Effector CD8-positive, alpha-beta T cell (primary cell): ENCODE results near the gene DUS2.
"Not testable (repeated sequence)": the region's sequence is repeated elsewhere in the genome, so short reads cannot be mapped to it uniquely, and the experiment has no call there.

Source experiments
- DNase-seq: peaks from one replicate; lab custom pipeline; 2025; lab: John Stamatoyannopoulos, UW
- total RNA-seq, 4 experiments: gene quantifications; one replicate each; lab custom pipeline; 2026; lab: John Stamatoyannopoulos, UW

DUS2 gene
- 14.9 to 17.5 (median 16.4) reads per million in 4 experiments for total RNA-seq

DNA sequence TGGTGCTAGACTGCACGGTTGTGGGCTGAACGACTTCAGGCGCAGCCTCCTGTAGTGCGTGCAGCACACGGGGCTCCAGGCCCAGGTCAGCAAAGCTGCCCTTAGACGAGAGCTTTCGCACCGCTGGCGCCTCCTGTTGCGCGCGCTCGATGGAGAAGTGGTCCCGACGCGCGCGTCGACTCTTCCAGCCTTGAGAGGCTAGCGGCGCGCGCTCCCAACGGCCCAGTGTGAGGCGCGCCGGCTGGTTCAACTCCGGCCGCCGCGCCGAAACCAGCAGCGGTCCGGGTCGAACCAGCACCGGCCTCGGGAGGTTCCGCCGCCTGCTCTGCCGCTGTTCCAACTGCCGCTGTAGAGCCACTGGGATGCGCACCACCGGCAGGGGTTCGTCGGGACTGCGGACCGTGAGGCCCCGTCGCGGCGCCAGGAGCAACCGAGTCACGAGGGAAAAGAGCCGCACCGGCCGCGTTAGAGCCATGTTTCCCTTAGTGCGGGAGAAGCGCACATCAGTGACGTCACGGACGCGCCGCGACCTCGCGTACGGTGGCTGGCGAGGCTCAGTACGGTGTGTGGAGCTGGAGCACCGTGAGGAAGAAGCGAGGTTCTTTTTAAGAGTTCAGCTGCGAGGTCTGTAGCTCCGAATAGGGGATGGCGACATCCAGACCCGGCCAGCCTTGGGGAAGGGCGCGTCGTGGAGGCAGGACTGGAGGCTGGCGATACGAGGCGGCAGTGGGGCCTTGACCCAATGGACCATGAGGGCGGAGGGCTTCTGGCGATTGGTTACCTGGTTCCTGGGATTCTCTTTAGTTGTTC lies at the start of gene DUS2, which contains the start of gene DDX28:
TSS of gene DUS2 (plus strand) at position 557 of the 810 bp plus-strand sequence. CDS start 14,740 bp downstream, outside the sequence.
TSS of gene DDX28 (minus strand) at position 505 of the 810 bp plus-strand sequence. CDS start at position 475, 30 bp downstream.
- peak; percentile 91 for DNase-seq

DNA sequence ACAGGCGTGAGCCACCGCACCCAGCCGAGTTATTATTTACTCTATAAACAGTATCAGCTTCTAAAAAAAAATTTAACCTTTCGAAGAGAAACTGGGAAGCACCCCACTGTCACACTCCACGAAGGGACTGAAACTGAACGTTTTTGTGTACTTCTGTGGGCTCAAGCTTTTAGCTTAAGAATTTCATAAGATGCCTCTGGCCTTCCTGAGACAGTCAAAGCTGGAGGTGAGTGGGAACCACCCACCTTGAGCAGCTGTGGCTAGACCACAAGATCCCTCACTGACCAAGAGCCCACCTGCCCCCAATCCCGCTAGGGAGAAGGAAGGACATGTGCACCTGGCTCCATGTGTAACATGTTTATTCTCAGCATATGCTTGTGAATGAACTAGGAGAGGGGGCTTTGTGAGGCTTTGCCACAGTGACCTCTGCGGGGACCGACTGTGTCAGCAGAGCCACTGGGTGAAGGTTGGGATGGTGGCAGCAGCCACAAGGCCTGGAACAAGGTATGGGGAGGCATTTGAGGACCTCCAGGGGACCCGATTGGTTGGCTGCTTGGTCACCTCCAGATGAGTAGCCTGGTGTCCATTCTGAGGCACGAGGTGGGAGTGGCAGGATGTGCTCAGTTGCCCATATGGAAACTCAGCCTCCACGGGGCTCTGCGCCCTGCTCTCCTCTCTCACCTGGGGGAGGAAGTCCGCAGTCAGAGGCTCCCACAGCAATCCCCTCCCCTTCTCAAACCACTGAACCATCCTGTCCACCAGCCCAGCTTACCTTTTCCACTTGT lies 47.6 kb upstream of the DUS2 start:
- no peak for DNase-seq

DNA sequence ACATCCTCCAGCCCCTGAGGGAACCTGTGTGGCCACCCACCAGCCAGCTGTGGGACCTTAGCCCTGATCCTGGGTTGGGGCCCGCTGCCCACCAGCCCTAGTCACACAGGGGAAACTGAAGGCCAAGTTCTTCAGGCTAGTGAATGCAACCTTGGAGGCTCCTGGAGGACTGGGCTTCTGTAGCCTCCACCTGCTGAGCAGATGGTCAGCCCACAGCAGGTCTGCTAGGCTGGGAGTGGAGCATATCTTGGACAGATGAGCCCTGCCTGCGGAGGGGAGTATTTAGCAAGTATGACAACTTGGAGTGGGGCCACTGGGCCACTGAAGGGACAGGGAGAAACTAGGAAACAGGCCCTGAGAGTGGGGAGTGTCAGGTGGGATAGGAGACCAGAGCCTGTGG lies 46.9 kb upstream of the DUS2 start:
- DNase-seq: no peak

DNA sequence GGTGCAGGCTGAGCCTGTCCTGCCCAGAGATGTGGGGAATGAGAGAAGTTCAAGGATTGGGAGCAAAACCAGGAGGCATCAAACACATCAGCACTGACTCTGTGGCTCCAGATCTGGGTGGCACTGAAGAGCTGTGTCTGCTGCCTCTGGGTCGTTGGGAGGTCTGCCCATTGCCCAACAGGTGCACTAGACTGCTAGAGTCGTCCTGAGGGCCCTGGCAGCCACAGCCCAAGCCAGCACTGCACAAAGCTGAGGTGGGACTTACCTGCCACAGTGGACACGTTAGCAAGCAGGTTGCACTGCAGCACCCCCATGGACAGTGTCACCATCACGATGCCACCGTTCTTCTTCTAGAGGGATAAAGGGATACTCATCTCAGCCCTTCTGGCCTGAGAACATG lies 46.1 kb upstream of the DUS2 start:
- no peak for DNase-seq

DNA sequence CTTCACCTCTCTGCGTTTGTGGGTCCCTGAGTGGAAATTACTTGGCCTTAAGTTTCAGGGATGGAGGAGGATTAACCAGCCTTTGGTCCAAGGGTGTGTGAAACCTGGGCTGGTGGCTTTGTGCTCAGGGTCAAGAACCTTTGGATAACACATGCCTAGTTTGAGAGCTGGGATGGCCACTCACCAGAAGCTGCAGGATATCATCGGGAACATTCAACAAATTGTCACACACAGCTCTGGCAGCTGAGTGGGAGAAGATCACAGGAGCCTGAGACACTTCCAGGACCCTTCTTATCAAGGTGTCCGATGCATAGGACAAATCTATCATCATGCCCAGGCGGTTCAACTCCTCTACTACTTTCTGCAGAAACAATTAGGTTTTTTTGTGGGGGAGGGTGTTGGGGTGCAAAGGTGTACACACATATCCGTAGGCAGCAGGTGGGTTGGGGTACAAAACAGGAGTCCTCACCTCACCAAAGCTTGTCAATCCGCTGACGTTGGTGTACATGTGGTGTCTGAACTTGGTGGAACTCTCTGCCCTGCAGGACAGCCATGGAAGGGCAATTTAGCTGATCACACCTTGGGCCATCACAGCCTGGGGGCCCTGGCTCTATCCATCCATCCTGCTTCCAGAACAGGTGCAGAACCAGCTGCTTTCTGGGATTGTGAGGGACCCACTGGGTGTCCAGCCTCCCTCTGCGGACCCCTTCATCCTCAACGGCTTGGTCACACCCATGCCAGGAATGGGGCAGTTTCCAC lies 45.4 kb upstream of the DUS2 start:
- DNase-seq: no peak

DNA sequence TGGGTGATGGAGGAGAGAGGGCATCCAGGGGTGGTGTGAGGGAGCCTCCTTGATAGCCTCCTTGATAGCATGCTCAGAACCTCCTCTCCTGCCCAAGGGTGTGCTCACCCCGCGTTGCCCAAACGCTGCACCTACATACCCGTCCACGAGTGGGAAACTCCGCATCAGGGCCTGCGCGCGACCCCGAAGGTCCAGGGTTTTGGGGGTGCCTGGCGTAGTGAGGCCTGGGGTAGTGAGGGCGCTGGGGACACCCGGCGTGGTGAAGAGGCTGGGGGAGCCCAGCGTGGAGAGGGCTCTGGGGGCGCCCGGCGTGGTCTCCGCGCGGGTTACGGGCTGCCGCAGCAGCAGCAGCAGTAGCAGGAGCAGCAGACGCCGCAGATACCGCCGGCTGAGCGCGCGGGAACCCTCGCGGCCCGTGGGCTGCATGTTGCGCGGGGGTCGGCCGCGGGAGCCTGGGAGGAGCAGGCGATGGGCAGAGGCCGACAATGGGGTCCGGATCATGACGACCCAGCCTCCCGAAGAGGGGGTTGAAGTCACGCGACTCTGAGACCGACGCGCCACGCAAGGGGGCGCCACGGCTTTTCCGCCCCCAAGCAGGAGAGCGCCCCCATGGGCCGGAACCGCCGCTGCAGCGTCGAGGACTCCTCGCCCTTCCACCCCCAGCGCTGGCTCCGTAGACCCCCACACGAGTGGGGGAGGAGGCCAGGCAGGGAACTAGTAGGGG lies 43.0 kb upstream of the DUS2 start, which contains the start of gene DPEP3:
TSS of gene DPEP3 (minus strand) at position 545 of the 724 bp plus-strand sequence. CDS start at position 426, 119 bp downstream.
- DNase-seq: no peak

DNA sequence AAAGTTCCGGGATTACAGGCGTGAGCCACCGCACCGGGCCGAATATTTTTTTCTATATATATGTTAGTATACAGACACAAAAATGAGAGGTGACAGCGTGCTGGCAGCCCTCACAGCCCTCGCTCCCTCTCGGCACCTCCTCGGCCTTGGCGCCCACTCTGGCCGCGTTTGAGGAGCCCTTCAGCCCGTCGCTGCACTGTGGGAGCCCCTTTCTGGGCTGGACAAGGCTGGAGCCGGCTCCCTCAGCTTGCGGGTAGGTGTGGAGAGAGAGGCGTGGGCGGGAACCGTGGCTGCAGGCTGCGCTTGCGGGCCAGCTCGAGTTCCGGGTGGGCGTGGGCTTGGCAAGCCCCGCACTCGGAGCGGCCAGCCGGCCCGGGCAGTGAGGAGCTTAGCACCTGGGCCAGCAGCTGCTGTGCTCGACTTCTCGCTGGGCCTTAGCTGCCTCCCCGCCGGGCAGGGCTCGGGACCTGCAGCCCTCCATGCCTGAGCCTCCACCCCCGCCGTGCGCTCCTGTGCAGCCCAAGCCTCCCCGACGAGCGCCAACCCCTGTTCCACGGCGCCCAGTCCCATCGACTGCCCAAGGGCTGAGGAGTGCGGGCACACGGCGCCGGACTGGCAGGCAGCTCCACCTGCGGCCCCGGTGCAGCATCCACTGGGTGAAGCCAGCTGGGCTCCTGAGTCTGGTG lies 40.9 kb upstream of the DUS2 start:
- DNase-seq: no peak

DNA sequence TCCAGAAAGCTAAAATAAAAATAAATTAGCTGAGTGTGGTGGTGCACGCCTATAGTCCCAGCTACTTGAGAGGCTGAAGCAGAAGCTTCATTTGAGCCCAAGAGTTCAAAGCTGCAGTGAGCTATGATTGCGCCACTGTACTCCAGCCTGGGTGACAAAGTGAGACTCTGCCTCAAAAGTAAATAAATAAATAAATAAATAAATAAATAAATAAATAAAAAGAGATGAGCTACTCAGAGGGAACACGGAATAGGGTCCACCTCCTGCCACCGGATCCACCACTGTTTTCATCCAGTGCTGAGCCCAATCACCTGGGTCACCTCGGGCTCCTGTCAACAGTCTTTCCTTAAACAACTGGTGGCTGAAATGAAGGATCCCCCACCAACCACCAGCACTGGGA lies 36.1 kb upstream of the DUS2 start:
- DNase-seq: no peak

DNA sequence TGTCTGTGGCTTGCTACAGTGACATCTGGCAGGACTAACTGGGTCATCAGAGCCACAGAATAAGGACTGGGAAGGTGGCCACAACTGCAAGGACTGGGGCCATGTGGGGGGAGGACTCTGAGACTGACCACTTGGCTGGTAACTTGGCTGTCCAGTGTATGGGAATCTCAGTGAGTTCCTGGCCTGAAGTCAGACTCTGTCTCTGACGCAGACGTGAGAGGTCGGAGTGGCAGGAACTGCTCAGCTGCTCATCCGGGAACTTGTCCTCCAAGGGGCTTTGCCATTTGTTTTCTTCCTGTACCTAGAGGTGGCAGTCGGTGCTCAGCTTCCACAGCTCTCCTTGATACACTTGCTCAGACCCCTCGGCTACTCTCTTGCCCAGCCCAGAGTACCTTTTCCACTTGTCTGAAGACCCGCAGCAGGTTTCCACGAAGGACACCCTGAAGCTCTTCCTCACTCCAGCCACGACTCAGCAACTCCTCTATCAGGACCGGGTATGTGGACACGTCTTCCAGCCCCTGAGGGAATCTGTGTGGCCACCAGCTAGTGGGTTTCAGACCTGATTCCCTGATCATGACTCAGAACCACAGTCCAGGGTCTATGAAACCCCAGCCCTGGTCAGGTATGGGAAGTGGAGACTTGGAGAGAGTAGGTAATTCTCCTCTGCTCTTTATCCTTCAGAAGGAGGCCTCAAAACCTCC lies 35.5 kb upstream of the DUS2 start:
- no peak for DNase-seq

DNA sequence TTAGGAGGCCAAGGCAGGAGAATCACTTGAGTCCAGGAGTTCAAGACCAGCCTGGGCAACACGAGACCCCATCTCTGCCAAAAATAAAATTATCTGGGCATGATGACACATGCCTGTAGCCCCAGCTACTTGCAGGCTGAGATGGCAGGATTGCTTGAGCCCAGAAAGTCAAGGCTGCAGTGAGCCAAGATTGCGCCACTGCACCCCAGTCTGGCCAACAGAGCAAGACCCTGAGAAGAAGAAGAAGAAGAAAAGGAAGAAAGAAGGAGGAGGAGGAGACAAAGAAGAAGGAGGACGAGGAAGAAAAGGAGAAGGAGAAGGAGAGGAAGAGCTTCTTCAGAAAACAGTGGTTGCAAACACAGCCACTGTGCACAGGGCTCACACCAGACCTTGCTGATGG lies 34.4 kb upstream of the DUS2 start:
- DNase-seq: no peak

DNA sequence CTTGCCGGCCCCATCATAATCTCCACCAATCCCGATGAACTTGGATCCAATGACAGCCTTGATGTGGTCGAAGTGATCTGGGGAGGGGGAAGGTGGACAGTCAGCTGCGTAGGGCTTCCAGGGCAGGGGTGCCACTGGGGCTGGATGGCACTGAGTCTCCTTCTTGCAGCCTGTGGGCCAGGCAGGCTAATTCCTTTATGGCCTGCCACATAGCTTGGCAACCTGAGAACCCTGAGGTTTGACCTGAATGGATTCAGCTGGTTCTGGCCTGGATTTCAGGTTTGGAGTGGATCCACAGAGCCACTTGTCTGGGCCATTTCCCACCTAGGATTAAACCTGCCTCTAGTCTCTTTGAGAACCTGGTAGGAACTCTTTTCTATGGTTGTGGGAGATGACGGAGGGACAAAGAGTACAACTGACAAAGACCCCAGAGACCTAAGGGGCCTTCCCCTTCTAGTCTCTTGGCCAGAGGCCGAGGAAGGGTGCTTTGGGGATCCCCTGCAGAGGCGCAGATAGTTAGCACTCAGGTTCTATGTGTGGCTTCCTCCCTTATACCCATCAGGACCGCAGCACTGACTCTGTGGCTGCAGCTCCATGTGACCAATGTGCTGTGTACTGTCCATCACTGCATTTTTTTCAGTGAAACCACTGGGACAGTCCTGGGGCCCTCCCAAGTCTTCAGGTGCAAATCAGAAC lies 33.6 kb upstream of the DUS2 start:
- no peak for DNase-seq

DNA sequence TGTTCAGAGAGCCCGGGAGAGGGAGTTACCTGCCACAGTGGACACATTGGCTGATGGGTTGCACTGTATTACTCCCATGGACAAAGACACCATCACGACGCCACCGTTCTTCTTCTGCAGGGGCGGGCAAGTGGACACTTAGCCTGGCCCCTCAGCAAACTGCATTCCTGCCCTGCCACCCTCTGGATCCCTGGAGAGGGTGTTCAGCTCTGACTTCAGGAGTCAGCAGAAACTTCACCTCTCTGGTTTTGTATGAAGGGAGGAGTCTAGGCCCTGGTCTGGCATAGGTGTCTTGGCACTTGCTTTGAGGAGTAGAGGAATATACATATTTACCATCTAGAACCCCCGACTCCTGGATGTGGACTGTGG lies 33.1 kb upstream of the DUS2 start:
- no peak for DNase-seq

DNA sequence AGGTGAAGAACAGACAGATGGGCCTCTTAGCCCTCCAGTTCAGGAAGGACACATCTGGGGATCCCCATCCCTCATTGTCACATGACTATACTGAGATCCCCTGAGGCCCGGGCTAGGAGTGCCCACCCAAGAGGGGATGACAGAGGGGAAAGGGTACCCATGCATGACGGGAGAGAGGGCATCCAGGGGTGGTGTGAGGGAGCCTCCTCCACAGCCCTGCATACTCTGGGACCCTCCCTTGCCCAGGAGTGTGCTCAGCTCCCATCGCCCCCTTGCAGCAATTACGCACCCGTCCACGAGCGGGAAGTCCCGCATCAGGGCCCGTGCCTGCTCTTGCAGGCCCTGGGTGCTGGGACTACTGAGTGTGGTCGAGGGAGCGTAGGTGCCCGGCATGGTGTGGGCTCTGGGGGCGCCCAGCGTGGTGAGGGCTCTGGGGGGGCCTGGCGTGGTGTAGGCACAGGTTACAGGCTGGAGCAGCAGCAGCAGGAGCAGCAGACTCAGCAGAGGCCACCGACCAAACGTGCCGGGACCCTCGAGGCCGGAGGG lies 30.4 kb upstream of the DUS2 start:
- DNase-seq: no peak

DNA sequence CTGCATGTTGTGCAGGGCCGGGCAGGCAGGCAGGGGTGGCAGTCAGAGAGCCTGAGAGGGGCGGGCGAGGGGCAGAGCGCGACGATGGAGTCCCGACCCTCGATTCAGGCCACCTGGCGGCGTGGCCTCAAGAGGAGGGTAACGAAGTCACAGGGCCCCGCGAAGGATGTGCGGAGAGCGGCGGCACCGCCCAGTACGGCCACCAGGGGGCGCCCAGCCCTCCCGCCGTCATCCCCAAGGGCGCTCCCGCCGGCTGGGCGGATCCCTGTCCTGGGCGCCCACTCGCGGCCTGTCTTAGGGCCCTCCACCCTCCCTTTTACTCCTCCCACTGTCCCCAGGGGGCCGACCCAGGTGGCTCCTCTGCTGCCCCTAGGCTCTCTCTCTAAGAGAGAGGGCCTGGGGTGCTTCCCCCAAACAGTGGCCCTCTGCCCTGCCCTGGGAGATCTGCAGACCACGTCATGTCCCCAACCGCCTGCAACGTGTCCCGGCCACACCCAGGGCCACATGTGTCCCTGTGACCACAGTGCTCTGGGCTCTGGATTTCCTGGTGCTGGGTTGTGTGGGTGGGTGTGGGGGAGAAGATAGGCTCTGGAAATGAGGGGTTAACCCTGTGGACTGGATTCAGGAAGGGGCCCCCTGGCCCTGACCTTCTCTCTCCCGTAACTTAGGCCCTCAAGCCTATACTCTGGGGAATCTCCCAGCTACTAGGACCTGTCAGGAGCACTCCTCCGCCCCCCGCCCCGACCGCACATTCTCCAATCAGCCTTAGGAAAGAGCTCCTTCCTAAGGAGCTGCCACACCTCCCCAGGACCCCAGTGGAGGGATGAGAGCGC lies 29.7 kb upstream of the DUS2 start:
- peak; percentile 74 for DNase-seq

DNA sequence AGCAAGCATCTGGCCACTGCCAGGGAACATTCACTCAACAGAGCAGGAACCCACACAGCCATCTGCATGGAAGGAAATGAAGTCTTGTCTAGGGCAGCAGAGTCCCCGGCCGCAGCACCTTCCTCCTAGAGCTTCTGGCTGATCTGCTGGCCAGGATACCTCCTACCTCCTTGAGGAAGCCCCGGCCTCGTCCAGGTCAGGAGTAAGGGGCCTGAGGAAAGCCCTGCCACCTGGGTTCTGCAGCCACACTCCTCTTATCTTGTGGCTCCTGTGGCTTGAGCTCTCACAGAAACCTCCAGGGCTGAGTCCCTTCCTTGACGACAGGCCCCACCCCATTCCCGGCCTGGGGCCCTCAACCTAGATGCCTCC lies 29.1 kb upstream of the DUS2 start:
- DNase-seq: not testable (repeated sequence)

DNA sequence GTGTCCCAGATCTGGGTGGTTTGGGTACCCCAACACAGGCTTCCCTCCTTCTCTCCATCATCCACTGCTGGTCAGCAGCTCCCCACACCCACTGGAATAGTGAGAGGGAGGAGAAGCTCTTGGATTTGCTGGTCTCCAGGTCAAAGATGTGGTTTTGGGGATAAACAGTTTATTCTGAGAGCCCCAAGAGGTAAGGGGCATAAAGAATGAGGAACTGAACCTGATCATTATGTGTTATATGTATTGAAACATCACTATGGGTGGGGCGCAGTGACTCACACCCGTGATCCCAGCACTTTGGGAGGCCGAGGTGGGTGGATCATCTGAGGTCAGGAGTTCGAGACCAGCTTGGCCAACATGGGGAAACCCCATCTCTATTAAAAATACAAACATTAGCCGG lies 27.7 kb upstream of the DUS2 start:
- DNase-seq: no peak

DNA sequence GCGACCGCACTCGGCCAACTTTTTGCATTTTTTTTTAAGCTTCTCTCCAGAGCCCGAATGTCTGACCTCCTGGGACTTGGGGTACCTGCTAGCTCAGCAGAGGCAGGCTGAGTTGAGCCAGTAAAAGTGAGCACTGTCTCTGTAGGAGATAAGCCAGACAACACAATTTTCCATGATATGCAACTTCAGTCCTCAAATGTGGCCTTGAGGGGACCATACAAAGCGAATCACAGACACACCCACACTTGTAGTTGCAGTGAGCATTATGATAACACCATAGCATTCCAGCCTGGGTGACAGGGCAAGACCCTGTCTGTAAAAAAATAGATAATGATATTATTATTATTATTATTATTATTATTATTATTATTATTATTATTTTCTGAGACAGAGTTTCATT lies 26.4 kb upstream of the DUS2 start:
- DNase-seq: no peak

DNA sequence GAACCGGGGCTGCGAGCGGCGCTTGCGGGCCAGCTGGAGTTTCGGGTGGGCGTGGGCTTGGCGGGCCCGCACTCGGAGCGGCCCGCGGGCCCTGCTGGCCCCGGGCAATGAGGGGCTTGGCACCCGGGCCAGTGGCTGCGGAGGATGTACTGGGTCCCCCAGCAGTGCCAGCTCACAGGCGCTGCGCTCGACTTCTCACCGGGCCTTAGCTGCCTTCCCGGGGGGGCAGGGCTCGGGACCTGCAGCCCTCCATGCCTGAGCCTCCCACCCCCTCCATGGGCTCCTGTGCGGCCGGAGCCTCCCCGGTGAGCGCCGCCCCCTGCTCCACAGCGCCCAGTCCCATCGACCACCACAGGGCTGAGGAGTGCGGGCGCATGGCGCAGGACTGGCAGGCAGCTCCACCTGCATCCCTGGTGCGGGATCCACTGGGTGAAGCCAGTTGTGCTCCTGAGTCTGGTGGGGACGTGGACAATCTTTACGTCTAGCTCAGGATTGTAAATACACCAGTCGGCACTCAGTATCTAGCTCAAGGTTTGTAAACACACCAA lies 24.8 kb upstream of the DUS2 start:
- DNase-seq: not testable (repeated sequence)
